ENCODE results near the gene BTC.
"Not testable (repeated sequence)": the region's sequence is repeated elsewhere in the genome, so short reads cannot be mapped to it uniquely, and the experiment has no call there.

The BTC gene, protein sequence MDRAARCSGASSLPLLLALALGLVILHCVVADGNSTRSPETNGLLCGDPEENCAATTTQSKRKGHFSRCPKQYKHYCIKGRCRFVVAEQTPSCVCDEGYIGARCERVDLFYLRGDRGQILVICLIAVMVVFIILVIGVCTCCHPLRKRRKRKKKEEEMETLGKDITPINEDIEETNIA

DNA sequence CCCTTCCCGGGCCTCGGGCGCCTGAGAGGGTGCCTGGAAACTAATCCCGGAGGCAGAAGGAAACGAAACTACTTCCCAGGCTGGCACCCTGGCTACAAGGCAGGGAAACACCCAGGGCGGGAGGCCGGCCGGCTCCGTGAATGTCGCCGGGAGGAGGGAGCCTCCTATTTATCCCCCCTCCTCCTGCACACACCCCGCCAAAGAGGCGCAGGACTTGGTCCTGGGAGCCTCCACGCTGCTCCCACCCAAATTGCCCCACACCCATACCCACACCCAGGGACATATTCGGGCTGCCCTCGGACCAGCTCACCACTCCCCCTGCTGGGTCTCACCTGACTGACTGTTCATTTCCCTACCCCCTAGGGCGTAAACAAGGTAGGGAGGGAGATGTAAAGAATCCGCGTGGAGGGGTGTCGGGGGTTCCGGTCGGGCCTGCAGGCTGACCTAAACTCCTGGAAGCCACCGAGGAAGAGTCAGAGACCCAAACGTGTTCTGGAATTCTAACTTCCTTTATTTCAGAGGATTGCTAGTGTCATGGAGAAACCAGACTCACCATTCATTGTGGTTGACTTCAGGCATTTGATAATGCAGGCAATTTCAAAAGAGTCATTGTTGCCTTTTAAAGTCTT lies at the start of gene BTC:
Gene BTC (minus strand): TSS at position 142 of the 629 bp plus-strand sequence. CDS start 198 bp downstream, outside the sequence.
- peak; percentile 14 for DNase-seq

DNA sequence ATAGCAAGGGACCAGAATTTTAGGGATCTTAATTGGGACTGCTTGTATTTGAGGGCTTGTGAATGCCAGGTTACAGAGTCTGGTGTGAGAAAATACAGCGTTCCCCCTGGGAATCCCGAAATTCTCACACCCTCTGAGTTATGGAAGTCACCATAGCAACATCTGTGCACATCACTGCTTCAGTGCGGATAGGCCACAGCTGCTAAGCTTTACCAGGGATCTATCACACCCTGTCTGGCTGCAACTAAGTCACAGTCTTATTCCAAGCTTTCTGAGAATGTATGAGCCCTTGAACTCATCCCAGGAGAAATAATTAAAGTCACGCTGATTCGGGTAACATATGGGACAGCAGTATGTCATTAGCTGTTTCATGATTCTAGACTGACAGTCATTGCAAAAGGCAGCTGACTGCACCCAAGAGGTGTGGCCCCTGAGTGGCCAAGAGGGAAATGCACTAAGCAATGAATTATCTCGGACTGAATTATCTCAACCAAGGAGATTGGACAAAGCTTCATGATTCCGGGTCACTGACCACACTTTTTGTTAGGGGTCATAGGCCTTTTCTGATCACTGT lies 46.7 kb upstream of the BTC start:
- no peak for DNase-seq

DNA sequence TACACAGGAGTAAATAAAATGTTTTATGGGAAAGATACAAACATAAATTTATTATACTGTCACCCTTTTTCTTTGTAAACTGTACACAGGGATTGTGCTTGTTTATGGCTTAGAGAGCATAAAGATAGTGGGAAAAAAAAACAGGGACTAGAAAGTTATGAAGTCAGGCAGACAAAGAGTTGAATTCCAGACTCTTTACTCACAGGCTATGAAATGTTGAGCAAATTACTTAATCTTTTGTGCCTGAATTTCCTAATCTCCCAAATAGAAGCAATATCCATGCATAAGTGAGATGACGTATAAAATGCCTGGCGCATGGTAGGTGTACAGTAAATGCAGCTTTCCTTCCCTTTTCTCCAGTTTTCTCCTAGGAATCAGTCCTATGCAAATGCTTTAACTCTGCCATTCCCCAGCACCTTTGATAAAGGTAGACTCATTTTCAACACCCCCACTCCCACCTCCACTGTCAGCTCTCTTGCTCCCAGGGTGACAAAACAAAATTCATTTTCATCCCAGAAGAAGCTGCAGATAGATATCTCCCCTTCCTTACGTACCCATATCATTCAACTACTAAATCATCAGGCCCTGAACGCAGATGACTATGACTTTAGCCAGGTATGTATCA lies 44.5 kb upstream of the BTC start:
- no peak for DNase-seq

DNA sequence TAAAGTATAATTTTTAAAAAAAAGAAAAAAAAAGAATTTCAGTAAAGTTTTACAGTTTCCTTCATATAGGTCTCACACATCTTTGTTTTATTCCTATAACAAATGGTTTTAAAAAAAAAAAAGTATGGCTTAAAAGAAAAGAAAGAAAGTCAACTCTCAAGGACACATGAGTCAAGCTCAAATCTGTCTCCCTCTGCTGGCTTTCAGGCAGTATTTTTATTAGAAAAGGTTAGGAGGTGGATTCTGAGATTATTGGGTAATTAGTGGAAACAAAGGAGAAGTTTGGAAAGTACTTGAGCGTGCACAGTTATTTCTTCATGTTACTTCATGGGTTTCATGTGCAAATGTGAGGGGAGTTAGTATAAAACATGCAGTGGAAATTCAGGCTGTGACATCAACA lies 36.6 kb upstream of the BTC start:
- DNase-seq = no peak

DNA sequence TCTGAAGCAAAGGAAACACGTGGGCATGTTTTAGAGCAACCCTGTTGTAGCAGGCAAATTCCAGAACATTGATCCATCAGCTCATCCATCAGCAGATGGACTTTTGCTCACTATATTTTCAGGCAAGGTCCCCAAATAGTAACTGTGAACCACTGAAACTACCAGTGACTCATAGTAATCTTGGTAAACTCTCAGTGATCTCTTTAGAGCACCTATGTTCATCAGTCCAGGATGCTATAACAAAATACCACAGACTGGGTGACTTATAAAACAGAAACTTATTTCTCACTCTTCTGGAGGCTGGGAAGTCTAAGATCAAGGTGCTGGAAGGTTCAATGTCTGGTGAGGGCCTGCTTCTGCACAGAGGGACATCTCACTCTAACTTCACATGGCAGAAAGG lies 28.9 kb upstream of the BTC start:
- DNase-seq = no peak

DNA sequence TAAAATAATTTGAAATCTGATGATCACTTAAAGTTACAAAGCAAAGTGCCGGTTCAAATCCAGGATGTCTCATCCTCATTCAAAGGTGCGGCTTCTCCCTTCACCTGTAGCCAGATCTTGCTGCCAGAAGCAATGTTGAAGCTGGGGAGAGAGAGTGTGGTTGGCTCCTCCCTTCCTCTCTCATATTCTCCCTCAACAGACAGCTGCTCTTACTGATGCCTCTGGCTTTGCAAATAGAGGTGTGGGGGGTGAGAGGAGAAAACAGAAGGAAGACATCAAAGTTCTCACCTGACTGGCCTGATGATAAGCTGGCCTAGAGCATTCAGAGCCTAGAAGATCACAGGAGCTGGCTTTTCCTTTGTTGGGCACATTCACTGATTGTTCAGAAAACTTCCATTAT lies 28.3 kb upstream of the BTC start:
- no peak for DNase-seq

DNA sequence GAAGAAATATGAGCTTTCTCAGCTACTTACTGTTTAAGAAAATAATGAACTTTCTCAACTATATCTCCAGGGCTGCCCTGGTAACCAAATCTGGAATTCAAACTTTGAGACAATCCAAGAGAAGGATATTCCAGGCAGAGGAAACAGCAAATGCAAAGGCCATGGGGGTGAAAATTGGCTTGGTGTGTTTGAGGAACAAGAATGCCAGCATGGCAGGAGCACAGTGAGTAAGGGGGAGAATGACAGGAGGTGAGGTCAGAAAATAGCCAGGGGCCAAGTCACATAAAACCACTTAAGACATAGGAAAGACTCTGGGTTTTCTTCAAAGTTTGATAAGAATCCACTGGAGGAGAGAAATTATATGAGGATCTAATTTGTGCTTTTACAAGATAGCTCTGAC lies 27.2 kb upstream of the BTC start:
- no peak for DNase-seq

DNA sequence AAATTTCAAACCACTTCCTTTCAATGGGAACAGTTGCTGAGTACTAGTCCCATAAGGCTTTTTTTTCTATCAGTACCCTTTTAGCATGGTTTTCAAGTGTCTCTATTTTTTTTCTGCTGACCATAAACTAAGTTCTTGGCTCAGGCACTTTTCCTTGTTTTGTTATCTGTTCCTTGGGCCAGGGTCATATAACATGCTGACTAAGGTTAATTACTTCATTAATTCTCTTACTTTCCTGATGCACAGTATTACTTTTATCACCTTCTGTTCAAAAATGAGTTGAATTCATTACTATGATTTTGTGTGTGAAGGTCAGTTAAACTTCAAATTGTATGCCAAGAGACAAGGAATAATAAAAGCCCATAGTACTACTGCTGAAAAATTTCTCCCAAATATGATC lies 19.7 kb upstream of the BTC start:
- DNase-seq = no peak

DNA sequence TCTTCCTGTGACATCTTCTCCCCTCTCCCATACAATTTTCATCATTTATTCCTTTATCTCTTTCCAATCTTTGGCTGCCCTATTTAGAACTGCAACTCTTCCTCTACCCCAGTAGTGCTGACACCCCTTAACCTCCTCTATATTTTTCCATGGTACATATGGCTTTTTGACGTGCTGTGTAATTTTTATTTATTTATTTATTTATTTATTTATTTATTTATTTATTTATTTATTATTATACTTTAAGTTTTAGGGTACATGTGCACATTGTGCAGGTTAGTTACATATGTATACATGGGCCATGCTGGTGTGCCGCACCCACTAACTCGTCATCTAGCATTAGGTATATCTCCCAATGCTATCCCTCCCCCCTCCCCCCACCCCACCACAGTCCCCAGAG lies 17.7 kb upstream of the BTC start:
- DNase-seq = not testable (repeated sequence)

DNA sequence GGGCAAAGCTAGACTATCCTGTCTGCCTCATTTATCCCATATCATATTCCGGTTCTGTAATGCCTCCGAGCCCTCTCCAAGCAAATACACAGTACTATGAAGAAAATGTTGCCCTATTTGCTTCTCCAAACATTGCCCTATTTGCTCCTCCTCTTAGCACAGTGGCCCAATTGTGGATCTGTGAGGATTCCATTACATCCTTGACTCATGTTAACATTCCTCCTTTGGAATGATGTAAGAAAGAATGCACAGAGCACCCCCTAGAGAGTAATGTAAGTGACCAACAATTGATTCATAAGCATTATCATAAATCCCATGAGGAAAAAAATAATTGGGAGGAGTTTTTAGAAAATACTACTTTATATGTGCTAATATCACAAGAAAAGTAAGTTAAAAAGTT lies 11.3 kb upstream of the BTC start:
- no peak for DNase-seq

DNA sequence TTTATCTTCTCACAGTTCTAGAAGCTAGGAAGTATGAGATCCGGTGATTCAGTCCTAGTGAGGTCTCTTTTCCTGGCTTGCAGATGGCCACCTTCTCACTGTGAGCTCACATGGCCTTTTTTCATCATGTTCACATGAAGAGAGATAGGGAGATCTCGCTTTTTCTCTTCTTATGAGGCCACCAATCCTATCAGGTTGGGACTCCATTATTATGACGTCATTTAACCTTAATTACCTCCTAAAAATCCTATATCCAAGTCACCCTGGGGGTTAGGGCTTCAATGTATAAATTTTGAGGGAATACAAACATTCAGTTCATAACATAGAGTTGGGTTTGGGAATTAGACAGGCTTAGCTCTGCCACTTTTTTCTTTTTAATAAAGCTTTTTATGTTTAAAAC lies 6.0 kb upstream of the BTC start:
- no peak for DNase-seq

DNA sequence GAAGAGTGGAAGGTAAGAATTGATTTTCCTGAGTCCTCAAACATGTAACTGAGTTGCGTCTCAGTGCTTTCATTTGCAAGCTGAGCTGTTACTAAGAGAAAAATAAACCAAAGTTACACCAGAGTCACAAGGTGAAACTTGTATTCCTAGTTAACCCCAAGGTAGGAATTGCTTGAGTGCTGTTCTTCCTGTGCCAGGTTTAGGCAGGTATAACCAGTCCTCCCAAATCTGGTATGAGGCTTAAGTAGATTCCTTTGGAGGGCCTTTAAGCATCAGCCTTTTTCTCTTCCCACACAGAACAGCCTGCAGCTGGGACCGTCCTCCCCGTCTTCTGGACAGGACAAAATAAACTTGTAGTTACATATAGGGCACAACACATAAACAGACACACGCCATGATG lies 2.3 kb upstream of the BTC start:
- DNase-seq = no peak

DNA sequence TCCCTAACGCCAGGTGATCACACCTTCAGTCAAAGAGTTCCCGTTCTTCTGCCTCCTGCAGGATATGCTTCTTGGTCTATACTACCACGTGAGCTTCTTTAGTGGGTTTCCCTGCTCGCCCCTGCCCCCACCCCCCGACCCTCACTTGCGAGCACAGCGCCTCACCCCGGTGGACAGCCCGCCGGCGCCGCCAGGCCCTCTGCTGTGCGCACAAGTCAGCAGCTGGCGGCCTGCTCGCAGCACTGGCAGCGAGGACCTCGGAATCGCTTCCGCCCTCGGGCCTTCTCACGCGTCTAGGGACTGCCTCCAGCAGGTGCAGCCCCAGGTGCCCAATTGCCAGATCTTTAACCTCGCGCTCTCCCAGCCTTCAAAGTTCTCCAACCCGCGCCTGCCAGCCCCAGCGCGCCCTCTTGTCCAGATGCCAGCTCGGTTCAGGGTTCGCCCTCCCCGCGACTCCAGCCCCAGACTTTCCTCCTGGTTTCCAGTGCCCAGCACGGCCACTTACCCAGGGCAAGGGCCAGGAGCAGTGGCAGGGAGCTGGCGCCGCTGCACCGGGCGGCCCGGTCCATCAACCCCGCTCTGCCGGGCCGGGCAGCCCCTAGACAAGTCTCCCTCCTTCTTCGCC lies 454 bp downstream of the BTC start:
- peak; percentile 54 for DNase-seq

DNA sequence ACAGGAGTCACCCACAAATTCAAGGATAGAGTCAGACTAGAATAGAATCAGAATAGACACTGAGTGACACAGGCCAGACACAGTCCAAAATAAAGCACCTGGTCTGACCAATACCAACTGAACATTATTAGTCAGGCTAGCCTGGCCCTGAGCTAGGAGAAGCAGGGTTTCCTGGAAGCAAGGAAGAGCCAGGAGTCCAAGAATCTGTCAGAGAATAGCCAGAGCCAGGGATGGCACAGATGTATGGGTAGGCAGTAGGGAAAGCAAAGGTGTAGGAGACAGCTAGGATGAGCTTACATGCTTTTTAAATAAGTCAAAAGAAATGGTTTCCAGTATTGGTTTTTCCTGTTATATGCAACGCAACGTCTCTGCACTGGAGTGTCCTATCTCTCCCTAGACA lies 3.7 kb downstream of the BTC start:
- DNase-seq = no peak

DNA sequence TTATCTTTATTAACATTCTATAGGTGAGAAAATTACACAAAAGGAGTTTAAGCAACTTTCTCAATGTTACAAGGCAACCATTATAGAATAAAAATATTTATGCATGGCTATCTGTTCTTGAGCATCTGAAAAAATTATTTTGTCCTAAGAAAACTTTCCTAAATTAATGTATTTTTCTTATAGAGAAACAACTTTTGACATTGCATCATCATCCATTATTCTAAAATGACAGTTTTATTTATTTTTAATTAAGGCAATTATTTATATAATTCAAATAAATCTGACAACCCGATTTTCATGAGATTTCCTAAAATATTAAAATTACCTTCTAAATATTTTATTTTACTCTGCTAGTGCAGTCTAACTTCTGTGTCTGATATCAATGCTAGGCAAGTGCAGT lies 4.8 kb downstream of the BTC start:
- DNase-seq = no peak

DNA sequence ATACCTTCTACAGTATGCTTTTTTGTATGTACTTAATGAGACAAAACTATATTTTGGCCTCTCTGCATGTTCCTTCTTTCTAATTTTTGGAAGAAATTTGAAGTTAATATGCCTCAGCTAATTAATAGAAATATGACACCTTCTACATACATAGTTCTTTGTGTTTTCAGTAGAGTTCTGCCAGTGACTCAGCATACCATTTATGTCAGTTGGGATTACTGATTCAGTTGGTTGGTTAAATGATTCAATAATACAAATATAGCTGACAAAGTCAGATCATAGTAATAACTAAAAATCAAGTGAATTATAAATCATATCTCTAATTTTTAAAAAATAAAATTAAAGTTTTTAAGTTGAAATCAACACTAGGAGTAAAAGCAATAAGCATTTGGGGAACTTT lies 16.8 kb downstream of the BTC start:
- DNase-seq = no peak

DNA sequence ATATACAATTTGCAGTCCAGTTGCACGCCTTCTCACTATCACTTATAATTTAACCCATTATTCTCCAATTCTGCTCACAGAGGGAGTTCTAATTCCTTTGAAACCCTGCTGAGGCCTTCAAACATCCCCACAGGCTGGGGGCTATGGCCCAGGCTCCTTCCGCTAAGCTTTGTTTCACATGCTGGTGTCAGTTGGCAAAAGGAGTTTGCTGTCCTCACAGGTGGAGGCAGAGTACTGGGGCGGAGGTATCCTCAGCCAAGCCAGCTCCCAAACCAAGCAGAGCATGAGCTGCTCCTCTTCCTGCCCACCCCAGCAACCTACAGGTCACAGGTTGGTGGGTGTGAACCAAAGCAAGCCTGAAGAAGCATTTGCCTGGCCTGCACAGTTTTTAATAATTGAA lies 21.5 kb downstream of the BTC start:
- no peak for DNase-seq

DNA sequence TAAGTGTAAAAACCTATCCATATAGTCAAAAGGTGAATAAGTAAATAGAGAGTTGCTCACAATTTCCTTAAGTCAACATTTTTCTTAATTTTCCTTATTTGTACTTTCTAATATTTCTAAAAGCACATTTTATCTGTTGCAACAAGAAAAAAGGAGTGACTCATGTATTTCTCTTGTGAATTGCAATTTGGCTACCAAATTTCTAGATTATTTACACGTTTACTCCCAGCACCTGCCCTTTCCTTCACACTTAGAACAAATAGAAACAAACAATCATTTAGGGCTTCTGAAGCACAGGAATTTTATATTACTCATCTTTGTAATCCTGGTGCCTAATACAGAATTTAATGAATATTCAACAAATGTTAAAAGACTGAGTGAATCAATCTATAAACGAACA lies 22.2 kb downstream of the BTC start:
- DNase-seq = no peak

DNA sequence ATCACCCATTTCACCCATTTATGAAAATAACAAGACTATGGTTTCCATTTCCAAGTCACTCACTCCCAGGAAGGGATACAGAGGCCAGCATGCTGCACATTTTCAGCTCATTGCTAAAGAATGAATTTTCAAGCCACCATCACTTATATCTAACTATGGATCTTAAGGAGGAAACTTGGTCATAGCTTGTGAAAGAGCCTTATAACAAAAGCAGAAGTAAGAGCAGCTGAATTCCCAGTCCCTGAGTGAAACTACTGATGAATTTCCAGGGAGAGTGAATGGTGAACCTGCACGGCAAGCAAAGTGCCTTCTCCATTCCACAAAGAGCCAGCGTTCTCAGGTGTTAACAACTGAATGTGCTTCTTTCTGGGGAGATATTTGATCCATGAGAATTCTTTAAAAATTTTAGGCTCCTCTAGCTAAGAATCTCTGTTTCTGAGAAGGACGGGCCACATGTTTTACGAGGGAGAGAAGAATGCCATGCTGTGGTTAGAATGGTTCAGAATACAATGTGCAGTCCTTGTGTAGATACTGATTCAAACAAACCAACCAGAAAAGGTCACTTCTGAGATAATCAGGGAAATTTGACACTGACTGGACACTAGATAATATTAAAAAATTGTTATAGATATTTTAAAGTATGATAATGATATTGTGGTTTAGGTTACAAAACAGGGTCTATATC lies 24.0 kb downstream of the BTC start:
- no peak for DNase-seq

DNA sequence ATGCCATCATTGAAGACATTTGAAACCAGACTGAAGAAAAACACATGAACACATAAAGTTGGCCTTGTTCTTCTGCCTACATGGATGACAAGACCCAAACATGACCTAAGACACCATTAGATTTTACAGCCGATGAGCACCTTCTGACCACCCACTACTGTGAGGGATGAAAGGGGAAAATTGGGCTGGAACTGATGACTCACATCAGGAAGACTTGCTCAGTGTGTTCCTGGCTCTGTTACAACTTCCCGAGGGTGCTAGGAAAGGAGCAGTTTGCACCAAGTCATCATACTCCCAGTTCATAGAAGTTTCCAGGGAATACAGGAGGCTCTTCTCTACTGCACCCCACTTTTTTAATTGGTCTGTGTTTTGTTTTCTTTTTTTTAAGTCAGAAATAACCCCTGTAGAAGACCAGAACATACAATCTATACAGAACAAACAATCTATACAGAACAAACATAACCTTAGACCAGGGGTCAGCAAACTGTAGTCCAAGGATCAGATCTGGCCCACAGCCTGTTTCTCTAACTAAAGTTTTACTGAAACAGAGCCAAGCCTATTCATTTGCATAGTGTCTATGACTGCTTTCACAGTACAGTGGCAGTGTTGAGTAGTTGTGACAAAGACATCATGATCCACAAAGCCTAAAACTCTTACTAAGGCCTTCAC lies 25.3 kb downstream of the BTC start:
- DNase-seq = no peak

DNA sequence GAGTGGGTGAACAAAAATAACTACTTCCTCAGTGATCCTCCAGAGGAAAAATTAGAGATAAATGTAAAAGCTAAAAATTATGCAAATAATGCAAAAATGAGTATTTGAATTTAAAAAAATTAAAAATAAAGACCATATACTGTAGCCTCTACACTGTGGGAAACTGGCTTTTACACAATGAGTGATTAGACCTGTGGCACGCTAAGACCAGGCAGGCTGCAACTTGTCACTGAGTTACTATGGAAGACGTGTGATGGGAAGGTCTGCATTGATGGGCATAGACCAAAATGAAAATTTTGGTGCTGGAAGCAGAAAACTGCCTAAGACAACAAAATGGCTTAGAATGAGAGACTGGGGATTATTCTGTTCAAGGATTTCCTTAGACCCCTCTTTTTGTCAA lies 30.2 kb downstream of the BTC start:
- DNase-seq = no peak

DNA sequence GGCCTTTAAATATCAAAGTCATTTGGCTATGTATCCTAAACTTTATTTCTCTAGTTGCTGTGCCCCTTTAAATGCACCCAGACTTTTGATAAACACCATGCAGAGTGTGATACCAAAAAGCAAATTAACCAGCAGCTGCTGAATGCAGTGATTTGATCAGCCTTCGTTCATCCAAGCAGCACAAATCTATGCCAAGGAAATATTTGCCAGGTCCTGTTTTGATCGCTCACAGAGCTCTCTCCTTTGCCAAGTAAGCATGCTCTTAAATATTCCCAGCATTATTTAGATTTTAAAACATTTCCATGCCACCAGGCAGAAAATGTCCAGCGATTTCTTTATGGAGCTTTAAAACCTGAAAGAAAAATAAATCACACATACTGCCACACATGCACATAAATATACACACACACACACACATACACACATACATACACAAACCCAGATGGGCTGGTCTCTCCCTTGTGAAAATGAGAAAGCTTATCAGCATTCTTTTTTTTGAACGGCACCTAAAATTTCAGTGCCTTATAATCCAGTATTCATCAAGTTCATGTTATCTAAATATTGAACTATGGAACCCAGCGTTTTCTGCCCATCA lies 35.7 kb downstream of the BTC start:
- no peak for DNase-seq
